Mesenchymal stem cell (in vitro differentiated cells and primary cell): ENCODE data around the gene SRSF1.
A peak's percentile ranks its signal among the peaks of the same experiment; 100 is the strongest.

Experiments
- DNase-seq: peaks from one replicate; pipeline ENCODE4 v3.0.0-alpha.2; 2013
- H2AFZ ChIP-seq: one replicate; pipeline ENCODE4 v1.6.1; 2013; ENCODE audit warnings: low read depth, mild to moderate bottlenecking, control low read depth, inconsistent platforms, low read length, moderate library complexity
- H2AK5ac ChIP-seq: 2 replicates; pipeline ENCODE4 v1.6.1; 2013; ENCODE audit warnings: low read length, moderate library complexity, mild to moderate bottlenecking, inconsistent platforms; ENCODE audit not compliant: severe bottlenecking
- H2BK120ac ChIP-seq: one replicate; pipeline ENCODE4 v1.6.1; 2013; ENCODE audit warnings: low read depth, mild to moderate bottlenecking, inconsistent platforms, low read length, moderate library complexity
- H2BK12ac ChIP-seq, 2 experiments: one replicate each; pipeline ENCODE4 v1.6.1; 2013; ENCODE audit warnings: inconsistent platforms in 2 of 2, low read length in 2 of 2, mild to moderate bottlenecking in 2 of 2, moderate library complexity in 2 of 2, control low read depth in 1 of 2
- H2BK15ac ChIP-seq: one replicate; pipeline ENCODE4 v1.6.1; 2013; ENCODE audit warnings: mild to moderate bottlenecking, low read depth, inconsistent platforms; ENCODE audit not compliant: poor library complexity, severe bottlenecking
- H2BK5ac ChIP-seq: 2 replicates; pipeline ENCODE4 v1.6.1; 2013; ENCODE audit warnings: low read depth, mild to moderate bottlenecking, low read length, control low read depth, inconsistent platforms; ENCODE audit not compliant: poor library complexity, severe bottlenecking
- H3K14ac ChIP-seq, 2 experiments: one replicate each; pipeline ENCODE4 v1.6.1; 2013; ENCODE audit warnings: inconsistent platforms in 2 of 2, low read length in 2 of 2, control low read depth in 1 of 2, mild to moderate bottlenecking in 1 of 2, moderate library complexity in 1 of 2
- H3K18ac ChIP-seq, 2 experiments: one replicate each; pipeline ENCODE4 v1.6.1; 2013; ENCODE audit warnings: inconsistent platforms in 2 of 2, low read length in 2 of 2, control low read depth in 1 of 2, low read depth in 1 of 2, mild to moderate bottlenecking in 1 of 2
- H3K23ac ChIP-seq, 2 experiments: one replicate each; pipeline ENCODE4 v1.6.1; 2013; ENCODE audit warnings: inconsistent platforms in 2 of 2, low read length in 2 of 2, mild to moderate bottlenecking in 2 of 2, moderate library complexity in 2 of 2, control low read depth in 1 of 2
- H3K27ac ChIP-seq: 2 replicates; pipeline ENCODE4 v1.5.1; 2013; ENCODE audit warnings: mild to moderate bottlenecking, moderate library complexity, low read length, control low read depth, inconsistent platforms; ENCODE audit not compliant: poor library complexity, severe bottlenecking
- H3K27me3 ChIP-seq, 2 experiments: 2 replicates each; pipeline versions ENCODE4 v1.6.1 to v1.7.0; 2013; ENCODE audit warnings: low read length in 2 of 2, mild to moderate bottlenecking in 2 of 2, moderate library complexity in 2 of 2, control low read depth in 1 of 2, inconsistent platforms in 1 of 2; ENCODE audit not compliant: control insufficient read depth in 1 of 2, insufficient read depth in 1 of 2
- H3K36me3 ChIP-seq, 2 experiments: 2 replicates each; pipeline versions ENCODE4 v1.6.1 to v1.7.0; 2013; ENCODE audit warnings: low read length in 2 of 2, control low read depth in 1 of 2, inconsistent platforms in 1 of 2, low read depth in 1 of 2, mild to moderate bottlenecking in 1 of 2; ENCODE audit not compliant: insufficient read depth in 2 of 2, control insufficient read depth in 1 of 2
- H3K4ac ChIP-seq, 2 experiments: one replicate each; pipeline ENCODE4 v1.6.1; 2013; ENCODE audit warnings: inconsistent platforms in 2 of 2, low read length in 2 of 2, mild to moderate bottlenecking in 2 of 2, moderate library complexity in 2 of 2, control low read depth in 1 of 2, low read depth in 1 of 2
- H3K4me1 ChIP-seq: 2 replicates; pipeline ENCODE4 v1.6.1; 2013; ENCODE audit warnings: low read depth, low read length, control low read depth; ENCODE audit not compliant: control insufficient read depth, insufficient read depth
- H3K4me2 ChIP-seq: 2 replicates; pipeline ENCODE4 v1.6.1; 2013; ENCODE audit warnings: low read length, mild to moderate bottlenecking, inconsistent platforms; ENCODE audit not compliant: poor library complexity, severe bottlenecking
- H3K4me3 ChIP-seq, 2 experiments: 2 replicates each; pipeline versions ENCODE4 v1.5.1 to v1.7.0; 2013; ENCODE audit warnings: low read length in 2 of 2, mild to moderate bottlenecking in 2 of 2, control low read depth in 1 of 2, low read depth in 1 of 2; ENCODE audit not compliant: insufficient read depth in 1 of 2
- H3K79me1 ChIP-seq: replicated peaks from 2 replicates; pipeline ENCODE4 v1.6.1; 2013; ENCODE audit warnings: mild to moderate bottlenecking, control low read depth, low read length, inconsistent platforms; ENCODE audit not compliant: poor library complexity, severe bottlenecking
- H3K9ac ChIP-seq: 2 replicates; pipeline ENCODE4 v1.7.0; 2013; ENCODE audit warnings: mild to moderate bottlenecking, low read length, moderate library complexity
- H3K9me3 ChIP-seq: 2 replicates; pipeline ENCODE4 v1.7.0; 2013; ENCODE audit warnings: mild to moderate bottlenecking, low read length; ENCODE audit not compliant: control insufficient read depth
- H4K8ac ChIP-seq: one replicate; pipeline ENCODE4 v1.6.1; 2013; ENCODE audit warnings: inconsistent platforms, mild to moderate bottlenecking, low read length, moderate library complexity
- H4K91ac ChIP-seq: one replicate; pipeline ENCODE4 v1.6.1; 2013; ENCODE audit warnings: mild to moderate bottlenecking, low read length, inconsistent platforms
- WGBS: methylation state at CpG from one replicate; pipeline ENCODE4 v1.1.7; 2013; ENCODE audit warnings: mixed read lengths; 5-methylcytosine and 5-hydroxymethylcytosine counted together

The SRSF1 gene

DNA sequence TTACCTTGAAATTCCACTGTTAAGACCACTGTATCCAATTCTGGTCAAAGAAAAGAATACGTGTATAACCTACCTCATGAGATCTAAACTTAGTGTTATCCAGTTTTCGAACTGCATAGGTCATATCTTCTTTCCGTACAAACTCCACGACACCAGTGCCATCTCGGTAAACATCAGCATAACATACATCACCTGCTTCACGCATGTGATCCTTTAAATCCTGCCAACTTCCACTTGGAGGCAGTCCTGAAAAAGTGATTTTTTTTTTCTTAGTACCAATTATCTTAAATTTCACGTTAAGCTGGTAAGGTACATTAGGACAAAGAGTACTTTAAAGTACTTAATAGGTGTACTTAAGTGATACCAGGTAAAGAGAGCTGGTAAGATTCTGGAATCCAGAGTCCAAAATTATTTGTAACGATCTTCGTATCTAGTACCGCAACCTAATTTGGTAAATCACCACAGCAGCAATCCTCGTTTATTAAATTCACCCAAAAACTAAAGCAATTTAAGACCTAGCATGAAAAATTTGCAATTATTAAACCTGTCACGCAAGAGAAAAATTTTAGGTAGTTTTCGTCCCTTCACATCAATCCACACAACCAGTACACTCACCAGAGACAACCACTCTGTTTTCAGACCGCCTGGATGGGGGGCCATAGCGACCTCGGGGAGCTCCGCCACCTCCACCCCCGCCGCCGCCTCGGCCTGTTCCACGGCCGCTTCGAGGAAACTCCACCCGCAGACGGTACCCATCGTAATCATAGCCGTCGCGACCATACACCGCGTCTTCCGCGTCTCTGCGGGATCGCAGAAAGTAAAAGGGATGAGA is 1.1 kb downstream of the SRSF1 start:
- peak overlapping the region; percentile 94 for H3K4me2 ChIP-seq
- H3K4ac ChIP-seq = peak overlapping the region in 1 of 2 experiments; percentile 100
- no peak overlapping the region for H3K14ac ChIP-seq
- no peak overlapping the region for H4K8ac ChIP-seq
- H2BK5ac ChIP-seq = no peak overlapping the region
- no peak overlapping the region for H2BK15ac ChIP-seq
- DNase-seq = no peak
- no peaks in the 10 kb centered on the region for H3K27me3 ChIP-seq
- H3K9ac ChIP-seq = peak overlapping the region; percentile 100
- peaks cover 6 to 55% of the 10 kb centered on the region in 2 experiments for H3K36me3 ChIP-seq
- WGBS = 5% methylated on average over 35 of the region's 36 CpGs
- no peak overlapping the region for H3K23ac ChIP-seq
- H3K4me3 ChIP-seq = peak overlapping the region; percentile 73 to 98
- H3K4me1 ChIP-seq = peaks cover 7% of the 10 kb centered on the region
- no peak overlapping the region for H2AK5ac ChIP-seq
- H3K27ac ChIP-seq = peak overlapping the region; percentile 92
- no peaks in the 10 kb centered on the region for H3K9me3 ChIP-seq
- H2AFZ ChIP-seq = no peak overlapping the region
- H2BK120ac ChIP-seq = no peak overlapping the region
- H3K18ac ChIP-seq = peak overlapping the region; percentile 54 to 71
- H2BK12ac ChIP-seq = no peak overlapping the region
- H3K79me1 ChIP-seq = peaks cover 5% of the 10 kb centered on the region
- H4K91ac ChIP-seq = no peak overlapping the region

DNA sequence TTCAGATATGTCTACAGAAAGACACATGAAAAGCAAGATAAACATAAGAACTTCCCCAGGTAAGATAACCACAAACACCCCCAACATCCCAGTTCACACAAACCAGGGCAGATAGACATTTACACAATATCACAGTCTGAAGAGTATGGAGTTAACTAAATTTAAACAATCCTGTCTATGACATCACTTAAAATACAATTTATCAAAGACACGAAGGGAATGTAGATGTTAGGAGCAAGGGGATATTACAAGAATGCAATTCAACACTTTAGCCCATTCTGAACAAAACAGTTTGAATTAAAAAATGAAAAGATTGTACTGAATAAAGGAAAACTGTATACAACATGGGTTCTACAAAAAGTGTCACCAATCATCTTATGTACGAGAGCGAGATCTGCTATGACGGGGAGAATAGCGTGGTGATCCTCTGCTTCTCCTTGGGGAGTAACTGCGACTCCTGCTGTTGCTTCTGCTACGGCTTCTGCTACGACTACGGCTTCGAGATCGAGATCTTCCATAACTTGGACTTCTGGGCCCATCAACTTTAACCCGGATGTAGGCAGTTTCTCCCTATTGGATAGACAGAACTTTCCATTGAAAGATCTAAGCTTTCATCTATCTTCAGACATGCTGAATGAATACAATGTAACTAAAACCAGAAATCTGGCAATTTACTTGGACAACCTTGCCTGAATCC is 1.9 kb downstream of the SRSF1 start:
- Histone ChIP-seq H3K9ac (peak overlapping the region; percentile 100), H3K4ac (no peak overlapping the region), H3K79me1 (peaks cover 5% of the 10 kb centered on the region), H3K9me3 (no peaks in the 10 kb centered on the region), H3K4me3 (peak overlapping the region in 1 of 2 experiments; percentile 98), H3K14ac (no peak overlapping the region), H2BK5ac (no peak overlapping the region), H3K18ac (no peak overlapping the region), H3K4me2 (peak overlapping the region; percentile 76), H3K27ac (no peak overlapping the region), H2AFZ (no peak overlapping the region), H2AK5ac (no peak overlapping the region), H3K4me1 (peaks cover 7% of the 10 kb centered on the region), H2BK15ac (no peak overlapping the region), H4K8ac (no peak overlapping the region), H2BK120ac (no peak overlapping the region), H2BK12ac (no peak overlapping the region), H4K91ac (no peak overlapping the region), H3K36me3 (peaks cover 6 to 58% of the 10 kb centered on the region in 2 experiments), H3K27me3 (no peaks in the 10 kb centered on the region), H3K23ac (no peak overlapping the region)
- WGBS = 72% methylated on average over 11 of the region's 12 CpGs
- no peak for DNase-seq

GRCh38 chr17:58004060-58004459 is 3.0 kb downstream of the SRSF1 start:
- H3K4me2 ChIP-seq = no peak overlapping the region
- no peak overlapping the region for H2BK12ac ChIP-seq
- H3K27ac ChIP-seq = no peak overlapping the region
- DNase-seq = no peak
- no peaks in the 10 kb centered on the region for H3K9me3 ChIP-seq
- H3K14ac ChIP-seq = no peak overlapping the region
- no peak overlapping the region for H2BK5ac ChIP-seq
- no peak overlapping the region for H2AK5ac ChIP-seq
- no peak overlapping the region for H3K4ac ChIP-seq
- H3K79me1 ChIP-seq = peaks cover 5% of the 10 kb centered on the region
- no peak overlapping the region for H4K8ac ChIP-seq
- peaks cover 6 to 67% of the 10 kb centered on the region in 2 experiments for H3K36me3 ChIP-seq
- peaks cover 7% of the 10 kb centered on the region for H3K4me1 ChIP-seq
- no peak overlapping the region for H2AFZ ChIP-seq
- no peak overlapping the region for H4K91ac ChIP-seq
- H3K18ac ChIP-seq = no peak overlapping the region
- no peak overlapping the region for H2BK15ac ChIP-seq
- H3K4me3 ChIP-seq = peak overlapping the region in 1 of 2 experiments; percentile 98
- no peaks in the 10 kb centered on the region for H3K27me3 ChIP-seq
- H3K23ac ChIP-seq = no peak overlapping the region
- peak overlapping the region; percentile 100 for H3K9ac ChIP-seq
- 100% methylated on average over 1 of the region's 3 CpGs for WGBS
- H2BK120ac ChIP-seq = no peak overlapping the region

- peaks cover 7% of the 10 kb centered on the region for H3K4me1 ChIP-seq
- no peak overlapping the region for H2BK15ac ChIP-seq
- no peak overlapping the region for H3K23ac ChIP-seq
- H2AK5ac ChIP-seq = no peak overlapping the region
- no peak overlapping the region for H3K14ac ChIP-seq
- no peak overlapping the region for H4K8ac ChIP-seq
- H3K36me3 ChIP-seq = peaks cover 7 to 78% of the 10 kb centered on the region in 2 experiments
- H3K9me3 ChIP-seq = no peaks in the 10 kb centered on the region
- H3K9ac ChIP-seq = peak overlapping the region; percentile 100
- H2AFZ ChIP-seq = no peak overlapping the region
- peaks cover 3% of the 10 kb centered on the region for H3K79me1 ChIP-seq
- no peak overlapping the region for H2BK120ac ChIP-seq
- H3K27ac ChIP-seq = no peak overlapping the region
- no peak overlapping the region for H3K18ac ChIP-seq
- H4K91ac ChIP-seq = no peak overlapping the region
- H3K4me2 ChIP-seq = no peak overlapping the region
- no peak overlapping the region for H2BK12ac ChIP-seq
- no peak for DNase-seq
- peak overlapping the region in 1 of 2 experiments; percentile 98 for H3K4me3 ChIP-seq
- no peaks in the 10 kb centered on the region for H3K27me3 ChIP-seq
- WGBS = 96% methylated on average over 2 of the region's 2 CpGs
- H3K4ac ChIP-seq = no peak overlapping the region
- H2BK5ac ChIP-seq = no peak overlapping the region
Observed at GRCh38 chr17:58002973-58003372, 4.1 kb downstream of the SRSF1 start.
